Muscle of arm (tissue), 12 donors: ENCODE measurements around the gene PPEF2. TPM values are rescaled to one million over a fixed set of nuclear protein-coding genes. Genes with fewer than 3 reads are reported as not detected.

Experiments used
- DNase-seq: peaks from one replicate; pipeline ENCODE4 v3.0.0-alpha.2; 2013
- polyA plus RNA-seq, 12 donors: library from polyadenylated mRNA; unstranded; fragments of 120-200 nt; gene quantifications; one replicate each; pipeline ENCODE4 v1.2.1, GENCODE V29; 2013; ENCODE audit not compliant: insufficient read length in 12 of 12

PPEF2 gene
- polyA plus RNA-seq, 12 donors: 0.07 to 0.69 (median 0.26) TPM; not detected in 7

DNA sequence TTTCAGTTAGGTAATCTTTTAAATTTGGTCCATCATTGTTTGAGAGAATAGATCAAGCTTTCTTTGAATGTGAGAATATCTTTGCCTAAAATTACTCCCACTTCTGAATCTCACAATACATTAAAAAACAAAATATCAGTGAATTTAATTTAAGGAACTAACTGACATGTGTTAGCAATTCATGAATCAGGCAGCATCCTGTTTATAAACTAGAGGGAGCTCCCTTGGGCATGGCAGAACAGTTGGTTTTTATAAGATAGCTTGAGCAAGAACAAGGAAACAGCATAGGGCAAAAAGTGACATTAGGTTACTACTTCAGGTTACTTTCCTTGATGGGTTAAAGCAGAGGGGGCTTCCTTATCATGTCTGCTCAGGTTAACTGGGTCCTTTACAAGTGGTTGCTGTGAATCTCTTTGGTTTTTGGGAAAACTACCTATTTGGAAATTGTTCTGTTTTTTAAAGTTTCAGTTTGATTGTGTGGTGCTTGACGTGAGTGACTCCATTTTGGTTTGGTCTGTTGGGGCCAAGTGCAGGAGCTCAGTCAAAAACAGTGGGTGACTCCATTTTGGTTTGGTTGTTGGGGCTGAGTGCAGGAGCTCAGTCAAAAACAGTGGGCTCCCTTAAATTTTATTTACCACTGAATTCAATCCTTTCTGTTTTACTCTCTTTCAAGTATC, 68.0 kb downstream of the PPEF2 start:
- no peak for DNase-seq

DNA sequence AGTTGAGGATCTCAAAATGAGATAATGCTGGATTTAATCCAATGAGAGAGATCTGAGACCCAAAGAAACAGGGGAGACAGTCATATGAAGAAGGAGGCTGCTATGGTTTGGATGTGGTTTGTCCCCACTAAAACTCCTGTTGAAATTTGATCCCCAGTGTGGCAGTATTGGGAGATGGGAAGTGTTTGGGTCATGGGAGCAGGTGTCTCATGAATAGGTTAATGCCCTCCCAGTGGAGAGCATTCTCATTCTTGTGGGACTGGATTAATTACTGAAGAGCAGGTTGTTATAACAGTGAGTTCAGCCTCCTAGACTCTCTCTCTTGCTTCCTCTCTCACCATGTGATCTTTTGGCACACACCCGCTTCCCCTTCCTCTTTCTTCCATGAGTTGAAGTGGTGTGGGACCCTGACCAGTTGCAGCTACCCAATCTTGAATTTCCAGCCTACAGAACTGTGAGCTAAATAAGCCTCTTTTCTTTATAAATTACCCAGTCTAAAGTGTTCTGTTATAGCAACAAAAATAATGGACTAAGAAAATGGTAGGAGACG, 70.3 kb downstream of the PPEF2 start:
- no peak for DNase-seq

DNA sequence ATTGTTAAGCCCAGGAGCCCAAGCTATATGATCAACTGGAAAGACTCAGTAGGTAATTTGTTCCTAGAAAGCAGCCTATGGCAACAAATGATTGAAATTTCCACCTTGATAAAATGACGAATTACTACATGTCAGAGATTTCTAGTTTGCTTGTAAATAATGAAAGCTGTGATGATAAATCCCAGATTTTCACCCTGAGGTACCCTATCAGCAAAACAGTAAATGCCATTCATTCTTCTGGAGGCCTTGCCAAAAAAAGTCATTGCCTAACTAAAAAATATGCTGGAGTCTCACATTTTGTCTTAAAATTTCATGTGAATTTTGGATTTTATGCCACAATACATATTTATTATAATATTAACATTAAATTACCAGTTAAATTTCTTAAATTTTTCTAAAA, 71.3 kb downstream of the PPEF2 start:
- DNase-seq: no peak

DNA sequence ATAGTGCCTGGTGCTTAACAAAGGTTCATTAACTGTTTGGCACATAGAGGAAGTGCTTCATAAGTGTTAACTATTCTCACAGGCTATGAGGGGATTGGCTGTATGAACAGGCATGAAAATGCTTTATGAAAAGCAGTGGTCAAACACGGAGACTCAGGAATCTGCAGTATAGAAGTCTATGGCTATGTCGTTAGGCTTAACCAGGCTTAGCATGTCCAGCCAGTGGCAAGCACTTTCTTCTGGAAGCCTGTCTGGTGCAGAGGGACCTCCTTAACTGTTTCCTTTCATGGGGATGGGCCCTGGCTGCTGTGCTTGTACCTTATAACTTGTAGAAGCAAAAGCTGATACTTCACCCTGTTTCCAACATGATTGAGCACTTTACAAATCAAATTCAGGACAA, 78.4 kb downstream of the PPEF2 start:
- no peak for DNase-seq

DNA sequence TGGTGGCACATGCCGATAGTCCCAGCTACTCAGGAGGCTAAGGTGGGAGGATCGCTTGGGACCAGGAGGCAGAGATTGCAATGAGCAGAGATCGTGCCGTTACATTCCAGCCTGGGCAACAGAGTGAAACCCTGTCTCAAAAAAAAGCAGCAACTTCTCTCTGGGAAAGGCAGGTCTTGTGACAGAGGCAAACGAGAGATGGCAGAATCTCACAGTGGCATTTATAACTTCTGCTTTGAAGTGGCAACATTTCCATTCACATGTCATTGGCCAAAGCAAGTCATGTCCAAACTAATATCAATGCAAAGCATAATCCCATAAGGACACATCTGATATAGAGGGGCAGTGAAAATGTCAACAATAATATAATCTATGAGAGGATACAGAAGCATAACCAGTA, 79.8 kb downstream of the PPEF2 start:
- DNase-seq: peak; percentile 7

DNA sequence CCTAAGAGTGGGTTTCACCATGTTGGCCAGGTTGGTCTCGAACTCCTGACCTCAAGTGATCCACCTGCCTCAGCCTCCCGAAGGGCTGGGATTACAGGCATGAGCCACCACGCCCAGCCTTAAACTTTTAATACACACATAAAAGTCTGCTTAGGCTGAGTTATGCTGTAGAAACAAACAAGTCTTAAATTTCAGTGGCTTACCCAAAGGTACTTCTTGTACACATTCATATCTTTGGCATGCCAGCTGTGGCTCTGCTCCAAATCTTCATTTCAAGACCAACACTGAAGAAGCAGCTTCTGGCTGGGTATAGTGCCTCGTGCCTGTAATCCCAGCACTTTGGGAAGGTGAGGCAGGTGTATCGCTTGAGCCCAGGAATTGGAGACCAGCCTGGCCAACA, 80.3 kb downstream of the PPEF2 start:
- no peak for DNase-seq

DNA sequence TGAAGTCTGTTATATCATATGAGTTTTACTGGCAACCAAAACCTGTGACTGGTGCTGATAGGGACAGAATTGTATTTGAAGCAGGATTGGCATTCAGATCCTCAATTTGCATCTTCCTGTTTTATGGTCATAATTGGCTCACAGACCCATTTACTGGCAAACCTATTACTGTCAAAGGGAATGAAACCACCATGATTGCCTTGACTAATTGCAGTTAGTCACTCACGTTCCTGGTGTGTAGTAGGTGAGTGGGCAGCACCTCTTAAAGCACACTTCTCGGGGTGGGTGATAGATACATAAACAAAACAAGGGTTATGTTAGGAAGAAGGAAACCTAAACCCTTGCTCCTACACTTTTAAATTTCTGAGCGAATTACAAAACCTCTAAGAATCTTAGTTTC, 81.0 kb downstream of the PPEF2 start:
- DNase-seq: no peak

DNA sequence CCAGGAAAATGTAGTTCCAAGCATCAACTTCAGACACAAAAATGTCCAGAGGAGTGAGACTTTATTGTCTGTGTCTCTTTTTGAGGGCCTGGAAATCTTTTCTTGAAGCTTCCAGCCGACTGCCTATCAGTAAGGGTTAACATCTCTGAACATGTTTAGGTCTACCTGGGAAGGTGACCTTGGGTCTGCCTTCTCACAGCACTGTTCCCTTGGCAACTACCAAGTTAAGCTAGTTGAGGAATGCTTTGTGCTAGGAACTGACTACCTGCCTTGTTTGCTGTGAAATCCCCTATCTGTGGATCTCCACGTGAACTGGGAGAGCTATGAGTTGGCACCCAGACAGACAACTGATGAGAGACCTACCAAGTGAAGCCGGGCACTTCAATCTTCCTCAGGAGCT, 81.6 kb downstream of the PPEF2 start:
- DNase-seq: no peak

DNA sequence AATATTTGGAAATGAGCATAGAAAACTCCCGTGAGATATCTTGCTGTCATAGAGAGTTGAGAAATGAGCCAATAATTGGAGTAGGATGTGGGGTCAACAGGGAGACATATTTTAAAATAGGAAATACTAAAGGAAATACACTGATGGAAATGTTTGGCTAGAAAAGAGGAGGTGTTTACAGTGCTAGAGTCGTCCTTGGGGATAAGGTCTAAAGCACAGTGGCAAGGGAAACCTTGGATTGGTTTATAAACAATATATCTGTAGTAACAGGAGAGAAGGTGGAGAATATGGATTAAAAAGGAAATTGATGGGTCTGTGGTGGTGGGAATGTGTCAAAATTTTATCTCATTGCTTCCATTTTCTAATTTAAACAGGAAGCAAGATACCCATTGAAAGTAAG, 82.1 kb downstream of the PPEF2 start:
- DNase-seq: no peak

DNA sequence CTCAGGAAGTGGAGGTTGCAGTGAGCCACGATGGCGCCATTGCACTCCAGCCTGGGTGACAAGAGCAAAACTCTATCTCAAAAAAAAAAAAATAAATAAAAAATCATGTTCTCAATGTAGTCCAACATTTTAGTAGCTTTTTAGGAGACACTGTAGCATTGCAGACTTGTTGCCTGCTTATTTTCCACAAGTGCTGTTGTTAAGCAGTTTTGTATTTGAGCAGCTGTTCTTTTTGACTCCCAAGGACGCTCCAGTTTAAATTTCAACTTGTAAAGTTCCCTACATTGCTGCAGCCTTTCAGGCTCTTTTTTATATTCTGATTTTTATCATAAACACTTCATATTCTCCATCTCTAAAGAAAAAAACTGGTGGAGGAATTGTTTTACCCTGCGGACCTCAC, 83.1 kb downstream of the PPEF2 start:
- DNase-seq: no peak

DNA sequence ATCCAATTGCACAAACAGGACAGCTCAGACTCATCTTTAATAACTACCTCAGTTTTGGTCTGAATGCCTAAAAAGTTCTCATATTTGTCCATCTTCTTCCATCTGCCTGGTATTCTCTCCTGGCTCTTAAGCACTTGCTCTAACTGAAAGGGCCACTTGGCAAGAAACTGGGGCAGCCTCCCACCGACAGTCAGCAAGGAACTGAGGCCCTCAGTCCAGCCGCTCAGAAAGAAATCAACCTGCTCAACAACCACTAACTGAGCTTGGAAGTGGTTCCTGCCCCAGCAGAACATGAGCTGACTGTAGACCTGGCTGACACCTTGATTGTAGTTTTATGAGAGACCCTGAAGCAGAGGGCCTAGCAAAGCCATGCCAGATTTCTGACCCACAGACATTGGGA, 84.4 kb downstream of the PPEF2 start:
- DNase-seq: no peak

Other genes with a start within 250 kb of the PPEF2 start
- 100 to 1,000 TPM in 11 of 12 donors, not detected in 1; 110 to 230 (median 163) TPM for gene G3BP2, start 229.0 kb downstream of the PPEF2 start, polyA plus RNA-seq
- gene USO1, start 177.9 kb downstream of the PPEF2 start, polyA plus RNA-seq: 100 to 1,000 TPM in 11 of 12 donors, not detected in 1; 122 to 292 (median 220) TPM
- gene NAAA, start 38.6 kb upstream of the PPEF2 start, polyA plus RNA-seq: 10 to 100 TPM in 11 of 12 donors, not detected in 1; 11.1 to 66.3 (median 15.6) TPM
- 10 to 100 TPM in 11 of 12 donors, not detected in 1; 25.8 to 49.3 (median 32.2) TPM for gene SDAD1, start 88.5 kb upstream of the PPEF2 start, polyA plus RNA-seq
- gene CXCL9, start 105.1 kb upstream of the PPEF2 start, polyA plus RNA-seq: 1 to 10 TPM in 1 of 12 donors, under 1 TPM in 8, not detected in 3; 0.11 to 1.2 (median 0.26) TPM
- 1 to 10 TPM in 2 of 12 donors, under 1 TPM in 7, not detected in 3; 0.26 to 1.9 (median 0.70) TPM for gene CXCL10, start 121.0 kb upstream of the PPEF2 start, polyA plus RNA-seq
- gene CXCL11, start 133.6 kb upstream of the PPEF2 start, polyA plus RNA-seq: under 1 TPM in 5 of 12 donors, not detected in 7; 0.08 to 0.30 (median 0.21) TPM
- 10 to 100 TPM in 11 of 12 donors, not detected in 1; 15.2 to 72.3 (median 29.6) TPM for gene ART3, start 172.3 kb upstream of the PPEF2 start, polyA plus RNA-seq
- gene NUP54, start 245.9 kb upstream of the PPEF2 start, polyA plus RNA-seq: 10 to 100 TPM in 11 of 12 donors, not detected in 1; 29.9 to 65.2 (median 44.9) TPM